HEK293 (cell line): ENCODE results near the gene ING1.

ENCODE experiments used
- CTCF ChIA-PET: fragments of 350-600 bp; formaldehyde crosslinking; extraction: SDS; loops from one replicate; lab custom pipeline; 2021; ENCODE audit warnings: antibody characterized with exemption; lab: Yijun Ruan, JAX
- POLR2A ChIA-PET: fragments of 300-600 bp; formaldehyde crosslinking; extraction: SDS; loops from one replicate; lab custom pipeline; 2020; ENCODE audit warnings: antibody characterized with exemption, inconsistent platforms; lab: Yijun Ruan, JAX
- H3K27ac ChIP-seq: fragments of 200-500 bp; sonication (Bioruptor generic); 2 replicates; pipeline ENCODE4 v1.5.1; 2014; ENCODE audit warnings: low read depth, low read length, control low read depth, inconsistent platforms; ENCODE audit errors: extremely low read depth
- H3K36me3 ChIP-seq, 2 experiments: fragments of 200-500 bp in 1 of 2; sonication (Bioruptor generic) in 1 of 2; 1 replicate in 1 of 2; 2 replicates in 1 of 2; pipeline ENCODE4 v1.5.1; 2014 to 2017; ENCODE audit warnings: inconsistent platforms in 2 of 2, low read length in 2 of 2; ENCODE audit not compliant: control insufficient read depth in 2 of 2, insufficient read depth in 1 of 2
- H3K4me1 ChIP-seq: fragments of 200-500 bp; sonication (Bioruptor generic); 2 replicates; pipeline ENCODE4 v1.5.1; 2014; ENCODE audit warnings: mild to moderate bottlenecking, low read length, inconsistent platforms; ENCODE audit not compliant: control insufficient read depth, insufficient read depth
- H3K4me3 ChIP-seq: 2 replicates; pipeline ENCODE4 v1.5.1; 2011; ENCODE audit warnings: low read depth, mild to moderate bottlenecking, control low read depth, low read length, moderate library complexity
- H3K9me3 ChIP-seq: fragments of 200-500 bp; sonication (Bioruptor generic); 2 replicates; pipeline ENCODE4 v1.5.1; 2014; ENCODE audit warnings: low read depth, low read length, inconsistent platforms; ENCODE audit not compliant: control insufficient read depth, insufficient read depth
- FEZF1 ChIP-seq: fragments of 450-650 bp; formaldehyde crosslinking; IDR thresholded peaks from 2 replicates; pipeline ENCODE4 v1.5.1; 2016; ENCODE audit warnings: missing biosample characterization, missing genetic modification characterization
- GLIS1 ChIP-seq: fragments of 450-650 bp; formaldehyde crosslinking; IDR thresholded peaks from 2 replicates; pipeline ENCODE4 v1.5.1; 2016; ENCODE audit warnings: missing biosample characterization, missing genetic modification characterization
- GLIS2 ChIP-seq: fragments of 450-650 bp; formaldehyde crosslinking; IDR thresholded peaks from 2 replicates; pipeline ENCODE4 v1.5.1; 2016; ENCODE audit warnings: missing biosample characterization, missing genetic modification characterization
- MZF1 ChIP-seq: fragments of 450-650 bp; formaldehyde crosslinking; IDR thresholded peaks from 2 replicates; pipeline ENCODE4 v1.5.1; 2017; ENCODE audit warnings: missing biosample characterization, missing genetic modification characterization, borderline replicate concordance
- OSR2 ChIP-seq: fragments of 450-650 bp; formaldehyde crosslinking; IDR thresholded peaks from 2 replicates; pipeline ENCODE4 v1.5.1; 2016; ENCODE audit warnings: missing biosample characterization, missing genetic modification characterization
- RBAK ChIP-seq: fragments of 450-650 bp; formaldehyde crosslinking; IDR thresholded peaks from 2 replicates; pipeline ENCODE4 v1.5.1; 2016; ENCODE audit warnings: missing biosample characterization, missing genetic modification characterization
- SP7 ChIP-seq: fragments of 450-650 bp; formaldehyde crosslinking; IDR thresholded peaks from 2 replicates; pipeline ENCODE4 v1.5.1; 2016; ENCODE audit warnings: missing biosample characterization, missing genetic modification characterization
- ZBTB17 ChIP-seq: fragments of 450-650 bp; formaldehyde crosslinking; IDR thresholded peaks from 2 replicates; pipeline ENCODE4 v1.5.1; 2016; ENCODE audit warnings: missing biosample characterization, missing genetic modification characterization
- ZNF114 ChIP-seq: fragments of 450-650 bp; formaldehyde crosslinking; IDR thresholded peaks from 2 replicates; pipeline ENCODE4 v1.5.0; 2017; ENCODE audit warnings: missing biosample characterization, missing genetic modification characterization
- ZNF146 ChIP-seq: fragments of 450-650 bp; formaldehyde crosslinking; IDR thresholded peaks from 2 replicates; pipeline ENCODE4 v1.5.1; 2016; ENCODE audit warnings: missing biosample characterization, missing genetic modification characterization
- ZNF169 ChIP-seq: fragments of 450-650 bp; formaldehyde crosslinking; IDR thresholded peaks from 2 replicates; pipeline ENCODE4 v1.5.1; 2016; ENCODE audit warnings: missing biosample characterization, missing genetic modification characterization
- ZNF274 ChIP-seq, 2 experiments: fragments of 200-500 bp in 1 of 2; fragments of 450-650 bp in 1 of 2; sonication (Bioruptor generic) in 1 of 2; formaldehyde crosslinking in 1 of 2; IDR thresholded peaks; 2 replicates each; pipeline versions ENCODE4 v1.5.1 to v1.6.1; 2014 to 2016; ENCODE audit warnings: borderline replicate concordance in 1 of 2, inconsistent platforms in 1 of 2, low read length in 1 of 2, missing biosample characterization in 1 of 2, missing genetic modification characterization in 1 of 2
- ZNF311 ChIP-seq: fragments of 450-650 bp; formaldehyde crosslinking; IDR thresholded peaks from 2 replicates; pipeline ENCODE4 v1.5.1; 2017; ENCODE audit warnings: missing biosample characterization, missing genetic modification characterization, borderline replicate concordance
- ZNF324 ChIP-seq: fragments of 450-650 bp; formaldehyde crosslinking; IDR thresholded peaks from 2 replicates; pipeline ENCODE4 v1.5.1; 2016; ENCODE audit warnings: missing biosample characterization, missing genetic modification characterization
- ZNF350 ChIP-seq: fragments of 450-650 bp; formaldehyde crosslinking; IDR thresholded peaks from 2 replicates; pipeline ENCODE4 v1.5.0; 2017; ENCODE audit warnings: missing biosample characterization, mild to moderate bottlenecking, missing genetic modification characterization
- ZNF37A ChIP-seq: fragments of 450-650 bp; IDR thresholded peaks from 2 replicates; pipeline ENCODE4 v1.5.1; 2018; ENCODE audit warnings: missing biosample characterization, missing genetic modification characterization
- ZNF501 ChIP-seq: fragments of 450-650 bp; formaldehyde crosslinking; IDR thresholded peaks from 2 replicates; pipeline ENCODE4 v1.5.1; 2016; ENCODE audit warnings: missing biosample characterization, missing genetic modification characterization
- ZNF558 ChIP-seq: fragments of 450-650 bp; formaldehyde crosslinking; IDR thresholded peaks from 2 replicates; pipeline ENCODE4 v1.5.1; 2016; ENCODE audit warnings: missing biosample characterization, missing genetic modification characterization
- ZNF600 ChIP-seq: fragments of 450-650 bp; formaldehyde crosslinking; IDR thresholded peaks from 2 replicates; pipeline ENCODE4 v1.5.1; 2016; ENCODE audit warnings: missing biosample characterization, missing genetic modification characterization
- ZNF629 ChIP-seq: fragments of 450-650 bp; formaldehyde crosslinking; IDR thresholded peaks from 2 replicates; pipeline ENCODE4 v1.5.1; 2017; ENCODE audit warnings: missing biosample characterization, missing genetic modification characterization
- ZNF660 ChIP-seq: fragments of 450-650 bp; IDR thresholded peaks from 2 replicates; pipeline ENCODE4 v1.5.1; 2018; ENCODE audit warnings: missing biosample characterization, mild to moderate bottlenecking, missing genetic modification characterization
- ZNF701 ChIP-seq: fragments of 450-650 bp; formaldehyde crosslinking; IDR thresholded peaks from 2 replicates; pipeline ENCODE4 v1.5.1; 2016; ENCODE audit warnings: missing biosample characterization, missing genetic modification characterization
- ZNF768 ChIP-seq: fragments of 450-650 bp; formaldehyde crosslinking; IDR thresholded peaks from 2 replicates; pipeline ENCODE4 v1.5.1; 2018; ENCODE audit warnings: missing biosample characterization, mild to moderate bottlenecking, missing genetic modification characterization
- ZNF785 ChIP-seq: fragments of 450-650 bp; formaldehyde crosslinking; IDR thresholded peaks from 2 replicates; pipeline ENCODE4 v1.5.1; 2016; ENCODE audit warnings: missing biosample characterization, missing genetic modification characterization
- ZSCAN16 ChIP-seq: fragments of 450-650 bp; formaldehyde crosslinking; IDR thresholded peaks from 2 replicates; pipeline ENCODE4 v1.5.1; 2016; ENCODE audit warnings: missing biosample characterization, missing genetic modification characterization
- TF ChIP-seq, protein P1 (sequence below): fragments of 450-650 bp; formaldehyde crosslinking; IDR thresholded peaks from 2 replicates; pipeline ENCODE4 v1.5.1; 2017; ENCODE audit warnings: missing biosample characterization, missing genetic modification characterization
- TF ChIP-seq, protein P2 (sequence below): fragments of 450-650 bp; formaldehyde crosslinking; IDR thresholded peaks from 2 replicates; pipeline ENCODE4 v1.5.1; 2017; ENCODE audit warnings: missing biosample characterization, mild to moderate bottlenecking, missing genetic modification characterization, moderate library complexity
- TF ChIP-seq, protein P3 (sequence below): fragments of 450-650 bp; formaldehyde crosslinking; IDR thresholded peaks from 2 replicates; pipeline ENCODE4 v1.5.1; 2016; ENCODE audit warnings: missing biosample characterization, missing genetic modification characterization

The ING1 gene

DNA sequence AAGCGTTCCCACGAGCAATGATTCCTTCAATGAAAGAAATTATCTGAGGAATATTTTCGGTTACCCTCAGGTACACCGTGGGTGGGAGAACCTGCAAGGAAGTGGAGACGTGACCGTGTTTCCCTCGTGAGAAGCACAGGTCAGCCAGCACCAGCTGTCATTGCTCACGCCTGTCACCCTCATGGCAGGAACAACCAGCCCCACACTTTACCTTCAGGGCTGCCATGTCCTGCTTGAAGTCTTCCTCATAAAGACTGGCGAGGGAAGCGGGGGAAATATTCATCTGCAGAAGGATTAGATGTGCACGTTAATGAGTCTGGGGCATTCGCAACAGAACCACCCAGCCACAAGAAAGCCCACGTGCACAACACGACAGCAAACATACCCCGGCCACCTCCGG is 25.8 kb upstream of the ING1 start:
- CTCF ChIA-PET = no interaction called here
- no peak overlapping the region for H3K4me3 ChIP-seq
- POLR2A ChIA-PET = no interaction called here
- TF ChIP-seq ZNF501 (tag by site-specific recombination) (no peak), ZNF114 (tag by site-specific recombination) (no peak), ZNF600 (tag by site-specific recombination) (no peak), GLIS2 (no peak), ZNF350 (no peak), ZNF324 (tag by site-specific recombination) (no peak), ZNF37A (no peak), OSR2 (tag by site-specific recombination) (no peak), ZNF768 (tag by site-specific recombination) (no peak), RBAK (tag by site-specific recombination) (no peak), ZNF660 (tag by site-specific recombination) (no peak), ZNF558 (no peak), GLIS1 (tag by site-specific recombination) (no peak), ZNF701 (tag by site-specific recombination) (no peak), SP7 (tag by site-specific recombination) (no peak), ZBTB17 (tag by site-specific recombination) (no peak)
- TF ChIP-seq, protein P1, sequence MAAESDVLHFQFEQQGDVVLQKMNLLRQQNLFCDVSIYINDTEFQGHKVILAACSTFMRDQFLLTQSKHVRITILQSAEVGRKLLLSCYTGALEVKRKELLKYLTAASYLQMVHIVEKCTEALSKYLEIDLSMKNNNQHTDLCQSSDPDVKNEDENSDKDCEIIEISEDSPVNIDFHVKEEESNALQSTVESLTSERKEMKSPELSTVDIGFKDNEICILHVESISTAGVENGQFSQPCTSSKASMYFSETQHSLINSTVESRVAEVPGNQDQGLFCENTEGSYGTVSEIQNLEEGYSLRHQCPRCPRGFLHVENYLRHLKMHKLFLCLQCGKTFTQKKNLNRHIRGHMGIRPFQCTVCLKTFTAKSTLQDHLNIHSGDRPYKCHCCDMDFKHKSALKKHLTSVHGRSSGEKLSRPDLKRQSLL = no peak
- no peaks in the 10 kb centered on the region for H3K9me3 ChIP-seq
- H3K27ac ChIP-seq = no peak overlapping the region
- no peaks in the 10 kb centered on the region for H3K4me1 ChIP-seq
- peaks cover 10 to 62% of the 10 kb centered on the region in 2 experiments; a peak in 2 of 3 replicates for H3K36me3 ChIP-seq

DNA sequence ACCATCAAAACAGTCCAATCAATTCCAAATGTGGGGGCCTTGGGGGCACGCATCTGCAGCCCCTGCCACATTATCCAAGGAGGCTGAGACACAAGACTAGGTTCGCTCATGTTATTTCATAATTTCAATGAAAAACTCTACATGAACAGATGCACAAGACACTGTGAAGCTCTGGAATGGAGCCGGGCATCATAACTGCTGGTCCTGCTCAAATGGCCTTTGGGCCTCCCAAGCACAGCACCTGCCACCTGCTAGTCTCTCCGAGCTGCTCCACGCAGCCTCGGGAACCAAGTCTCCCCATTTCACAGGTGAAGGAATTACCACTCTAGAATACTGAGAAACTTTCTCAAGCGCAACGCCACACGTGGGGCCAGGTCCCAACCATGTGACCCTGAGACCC is 24.5 kb upstream of the ING1 start:
- ChIA-PET POLR2A (no interaction called here), CTCF (no interaction called here)
- Histone ChIP-seq H3K4me3 (no peak overlapping the region), H3K4me1 (no peaks in the 10 kb centered on the region), H3K36me3 (peaks cover 10 to 53% of the 10 kb centered on the region in 2 experiments; a peak in 2 of 3 replicates)
- TF ChIP-seq ZNF324 (tag by site-specific recombination) = no peak
- TF ChIP-seq ZSCAN16 (tag by site-specific recombination) = no peak
- no peak for TF ChIP-seq ZNF311 (tag by site-specific recombination)
- no peak for TF ChIP-seq ZNF169 (tag by site-specific recombination)
- TF ChIP-seq FEZF1 (tag by site-specific recombination) = no peak
- TF ChIP-seq ZNF274 (IDR thresholded peaks at IDR 0.05; ENCODE audit: low read length) = no peak
- TF ChIP-seq ZNF274 (tag by site-specific recombination; IDR thresholded peaks at IDR 0.05; ENCODE audit: borderline replicate concordance) = no peak
- TF ChIP-seq ZNF629 (tag by site-specific recombination) = no peak
- no peak for TF ChIP-seq MZF1 (tag by site-specific recombination)
- no peak for TF ChIP-seq ZNF146 (tag by site-specific recombination)
- TF ChIP-seq, protein P2, sequence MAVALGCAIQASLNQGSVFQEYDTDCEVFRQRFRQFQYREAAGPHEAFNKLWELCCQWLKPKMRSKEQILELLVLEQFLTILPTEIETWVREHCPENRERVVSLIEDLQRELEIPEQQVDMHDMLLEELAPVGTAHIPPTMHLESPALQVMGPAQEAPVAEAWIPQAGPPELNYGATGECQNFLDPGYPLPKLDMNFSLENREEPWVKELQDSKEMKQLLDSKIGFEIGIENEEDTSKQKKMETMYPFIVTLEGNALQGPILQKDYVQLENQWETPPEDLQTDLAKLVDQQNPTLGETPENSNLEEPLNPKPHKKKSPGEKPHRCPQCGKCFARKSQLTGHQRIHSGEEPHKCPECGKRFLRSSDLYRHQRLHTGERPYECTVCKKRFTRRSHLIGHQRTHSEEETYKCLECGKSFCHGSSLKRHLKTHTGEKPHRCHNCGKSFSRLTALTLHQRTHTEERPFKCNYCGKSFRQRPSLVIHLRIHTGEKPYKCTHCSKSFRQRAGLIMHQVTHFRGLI = no peak
- TF ChIP-seq GLIS2 = no peak
- TF ChIP-seq, protein P3, sequence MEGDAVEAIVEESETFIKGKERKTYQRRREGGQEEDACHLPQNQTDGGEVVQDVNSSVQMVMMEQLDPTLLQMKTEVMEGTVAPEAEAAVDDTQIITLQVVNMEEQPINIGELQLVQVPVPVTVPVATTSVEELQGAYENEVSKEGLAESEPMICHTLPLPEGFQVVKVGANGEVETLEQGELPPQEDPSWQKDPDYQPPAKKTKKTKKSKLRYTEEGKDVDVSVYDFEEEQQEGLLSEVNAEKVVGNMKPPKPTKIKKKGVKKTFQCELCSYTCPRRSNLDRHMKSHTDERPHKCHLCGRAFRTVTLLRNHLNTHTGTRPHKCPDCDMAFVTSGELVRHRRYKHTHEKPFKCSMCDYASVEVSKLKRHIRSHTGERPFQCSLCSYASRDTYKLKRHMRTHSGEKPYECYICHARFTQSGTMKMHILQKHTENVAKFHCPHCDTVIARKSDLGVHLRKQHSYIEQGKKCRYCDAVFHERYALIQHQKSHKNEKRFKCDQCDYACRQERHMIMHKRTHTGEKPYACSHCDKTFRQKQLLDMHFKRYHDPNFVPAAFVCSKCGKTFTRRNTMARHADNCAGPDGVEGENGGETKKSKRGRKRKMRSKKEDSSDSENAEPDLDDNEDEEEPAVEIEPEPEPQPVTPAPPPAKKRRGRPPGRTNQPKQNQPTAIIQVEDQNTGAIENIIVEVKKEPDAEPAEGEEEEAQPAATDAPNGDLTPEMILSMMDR (tag by site-specific recombination) = no peak
- no peak for TF ChIP-seq ZNF350
- TF ChIP-seq ZNF785 = no peak
- TF ChIP-seq, all 188 proteins: peak for 0
- H3K27ac ChIP-seq = no peak overlapping the region
- no peaks in the 10 kb centered on the region for H3K9me3 ChIP-seq
